ENCODE measurements around the gene ALKBH5. TPM values are rescaled to one million over a fixed set of nuclear protein-coding genes. Genes with fewer than 3 reads are reported as not detected.

ALKBH5 gene
- polyA plus RNA-seq, 3 donors = 50.4 to 79.1 (median 78.9) TPM

GRCh38 chr17:18245038-18245776 is 61.6 kb downstream of the ALKBH5 start:
- no peak for TF ChIP-seq CTCF (IDR thresholded peaks at IDR 0.05)
- Mint-ChIP-seq H3K27me3 (ENCODE audit: low read depth in 3 of 3) (peaks cover 0 to 5% (median 2%) of the 10 kb centered on the region in 3 donors), H3K4me3 (no peak overlapping the region), H3K27ac (peak overlapping the region in 3 of 7 donors; percentile 40 to 54 (median 43)), H3K36me3 (peaks cover 53 to 74% of the 10 kb centered on the region in 2 donors), H3K9me3 (no peaks in the 10 kb centered on the region), H3K4me1 (peaks cover 6% of the 10 kb centered on the region)
- Histone ChIP-seq H4K20me1 (ENCODE audit: insufficient read depth, low read length) (peaks cover 57% of the 10 kb centered on the region), H3K4me2 (replicated peaks; ENCODE audit: extremely low read depth, low read length, poor library complexity, severe bottlenecking) (no peak overlapping the region), H3K4me1 (ENCODE audit: control insufficient read depth in 1 of 2, insufficient read depth in 2 of 2, low read length in 2 of 2) (no peaks in the 10 kb centered on the region), H3K79me2 (ENCODE audit: insufficient read depth, low read length) (no peaks in the 10 kb centered on the region), H3K27ac (ENCODE audit: low read depth in 1 of 2, low read length in 2 of 2) (no peak overlapping the region), H3K9ac (ENCODE audit: insufficient read depth, low read length, poor library complexity, severe bottlenecking) (no peak overlapping the region), H3K4me3 (replicated peaks in 1 of 3; ENCODE audit: low read depth in 2 of 3, low read length in 3 of 3) (no peak overlapping the region), H3K9me3 (replicated peaks in 1 of 2; ENCODE audit: control insufficient read depth in 1 of 2, insufficient read depth in 1 of 2, low read length in 2 of 2) (no peaks in the 10 kb centered on the region), H3K27me3 (ENCODE audit: control insufficient read depth in 2 of 2, insufficient read depth in 2 of 2, low read length in 2 of 2) (no peaks in the 10 kb centered on the region), H3K36me3 (replicated peaks in 1 of 2; ENCODE audit: control insufficient read depth in 1 of 2, insufficient read depth in 2 of 2, low read length in 2 of 2) (peaks cover 68 to 80% of the 10 kb centered on the region in 2 donors), H2AFZ (ENCODE audit: insufficient read depth, low read depth, low read length, poor library complexity, severe bottlenecking) (no peak overlapping the region)
- WGBS (ENCODE audit: insufficient coverage) = 94% methylated on average over 21 of the region's 21 CpGs
- DNase-seq = no peak
- intact Hi-C loops (cut with micrococcal nuclease) = no loop called here

- Histone ChIP-seq H3K27me3 (ENCODE audit: control insufficient read depth in 2 of 2, insufficient read depth in 2 of 2, low read length in 2 of 2) (no peaks in the 10 kb centered on the region), H4K20me1 (ENCODE audit: insufficient read depth, low read length) (peaks cover 67% of the 10 kb centered on the region), H3K9ac (ENCODE audit: insufficient read depth, low read length, poor library complexity, severe bottlenecking) (no peak overlapping the region), H3K79me2 (ENCODE audit: insufficient read depth, low read length) (no peaks in the 10 kb centered on the region), H3K4me2 (replicated peaks; ENCODE audit: extremely low read depth, low read length, poor library complexity, severe bottlenecking) (no peak overlapping the region), H3K9me3 (replicated peaks in 1 of 2; ENCODE audit: control insufficient read depth in 1 of 2, insufficient read depth in 1 of 2, low read length in 2 of 2) (no peaks in the 10 kb centered on the region), H3K4me3 (replicated peaks in 1 of 3; ENCODE audit: low read depth in 2 of 3, low read length in 3 of 3) (no peak overlapping the region), H3K4me1 (ENCODE audit: control insufficient read depth in 1 of 2, insufficient read depth in 2 of 2, low read length in 2 of 2) (no peaks in the 10 kb centered on the region), H2AFZ (ENCODE audit: insufficient read depth, low read depth, low read length, poor library complexity, severe bottlenecking) (no peak overlapping the region), H3K36me3 (replicated peaks in 1 of 2; ENCODE audit: control insufficient read depth in 1 of 2, insufficient read depth in 2 of 2, low read length in 2 of 2) (peaks cover 73 to 90% of the 10 kb centered on the region in 2 donors), H3K27ac (ENCODE audit: low read depth in 1 of 2, low read length in 2 of 2) (no peak overlapping the region)
- no peak for DNase-seq
- Mint-ChIP-seq H3K4me3 (no peak overlapping the region), H3K27me3 (ENCODE audit: low read depth in 3 of 3) (peaks cover 0 to 5% (median 0%) of the 10 kb centered on the region in 3 donors), H3K4me1 (peaks cover 6% of the 10 kb centered on the region), H3K27ac (peak overlapping the region in 1 of 7 donors; percentile 41), H3K36me3 (peaks cover 61 to 80% of the 10 kb centered on the region in 2 donors), H3K9me3 (no peaks in the 10 kb centered on the region)
- intact Hi-C loops (cut with micrococcal nuclease) = no loop called here
- no peak for TF ChIP-seq CTCF (IDR thresholded peaks at IDR 0.05)
- 83% methylated on average over 13 of the region's 24 CpGs for WGBS (ENCODE audit: insufficient coverage)
Measured at GRCh38 chr17:18246109-18246725, 62.6 kb downstream of the ALKBH5 start.

All from CD14-positive monocyte (primary cell).